Measurements from ENCODE around the gene HPCAL1.
A peak's percentile ranks its signal among the peaks of the same experiment; 100 is the strongest.
"Not testable (repeated sequence)": the region's sequence is repeated elsewhere in the genome, so short reads cannot be mapped to it uniquely, and the experiment has no call there.

HPCAL1 gene

GRCh38 chr2:10284108-10284870, 18.4 kb upstream of the HPCAL1 start:
- no peak for DNase-seq (ENCODE audit: low read depth in 1 of 2, low spot score in 1 of 2)

- no peak for DNase-seq (ENCODE audit: low read depth in 1 of 2, low spot score in 1 of 2)
Measured at GRCh38 chr2:10285191-10285555, 17.5 kb upstream of the HPCAL1 start.

- no peak for DNase-seq (ENCODE audit: low read depth in 1 of 2, low spot score in 1 of 2)
Measured at GRCh38 chr2:10285556-10286198, 17.0 kb upstream of the HPCAL1 start.

GRCh38 chr2:10286216-10287037, 16.3 kb upstream of the HPCAL1 start:
- no peak for DNase-seq (ENCODE audit: low read depth in 1 of 2, low spot score in 1 of 2)

- DNase-seq (ENCODE audit: low read depth in 1 of 2, low spot score in 1 of 2): no peak
Measured at GRCh38 chr2:10287761-10288160, 14.9 kb upstream of the HPCAL1 start.

GRCh38 chr2:10288606-10289005, 14.1 kb upstream of the HPCAL1 start:
- DNase-seq (ENCODE audit: low read depth in 1 of 2, low spot score in 1 of 2): no peak

GRCh38 chr2:10289352-10289751, 13.4 kb upstream of the HPCAL1 start:
- DNase-seq (ENCODE audit: low read depth in 1 of 2, low spot score in 1 of 2): no peak

GRCh38 chr2:10289891-10290290, 12.8 kb upstream of the HPCAL1 start:
- DNase-seq (ENCODE audit: low read depth in 1 of 2, low spot score in 1 of 2): no peak

- not testable (repeated sequence) for DNase-seq (ENCODE audit: low read depth in 1 of 2, low spot score in 1 of 2)
Measured at GRCh38 chr2:10291376-10291775, 11.3 kb upstream of the HPCAL1 start.

GRCh38 chr2:10292033-10292432, 10.7 kb upstream of the HPCAL1 start:
- no peak for DNase-seq (ENCODE audit: low read depth in 1 of 2, low spot score in 1 of 2)

- DNase-seq (ENCODE audit: low read depth in 1 of 2, low spot score in 1 of 2): no peak
Measured at GRCh38 chr2:10293603-10294002, 9.1 kb upstream of the HPCAL1 start.

GRCh38 chr2:10294077-10294476, 8.6 kb upstream of the HPCAL1 start:
- DNase-seq (ENCODE audit: low read depth in 1 of 2, low spot score in 1 of 2): no peak

GRCh38 chr2:10295649-10296048, 7.1 kb upstream of the HPCAL1 start:
- not testable (repeated sequence) for DNase-seq (ENCODE audit: low read depth in 1 of 2, low spot score in 1 of 2)

GRCh38 chr2:10296142-10296541, 6.6 kb upstream of the HPCAL1 start:
- DNase-seq (ENCODE audit: low read depth in 1 of 2, low spot score in 1 of 2): no peak

- DNase-seq (ENCODE audit: low read depth in 1 of 2, low spot score in 1 of 2): no peak
Measured at GRCh38 chr2:10297191-10297830, 5.4 kb upstream of the HPCAL1 start.

- DNase-seq (ENCODE audit: low read depth in 1 of 2, low spot score in 1 of 2): peak; percentile 15 to 55
Measured at GRCh38 chr2:10297959-10298531, 4.7 kb upstream of the HPCAL1 start.

GRCh38 chr2:10298777-10299176, 3.9 kb upstream of the HPCAL1 start:
- DNase-seq (ENCODE audit: low read depth in 1 of 2, low spot score in 1 of 2): not testable (repeated sequence)

GRCh38 chr2:10300328-10300920, 2.3 kb upstream of the HPCAL1 start:
- no peak for DNase-seq (ENCODE audit: low read depth in 1 of 2, low spot score in 1 of 2)

GRCh38 chr2:10300997-10301940, 1.4 kb upstream of the HPCAL1 start:
- DNase-seq (ENCODE audit: low read depth in 1 of 2, low spot score in 1 of 2): no peak
